ENCODE results near the gene CTIF.
"Not testable (repeated sequence)": the region's sequence is repeated elsewhere in the genome, so short reads cannot be mapped to it uniquely, and the experiment has no call there.

CTIF gene

DNA sequence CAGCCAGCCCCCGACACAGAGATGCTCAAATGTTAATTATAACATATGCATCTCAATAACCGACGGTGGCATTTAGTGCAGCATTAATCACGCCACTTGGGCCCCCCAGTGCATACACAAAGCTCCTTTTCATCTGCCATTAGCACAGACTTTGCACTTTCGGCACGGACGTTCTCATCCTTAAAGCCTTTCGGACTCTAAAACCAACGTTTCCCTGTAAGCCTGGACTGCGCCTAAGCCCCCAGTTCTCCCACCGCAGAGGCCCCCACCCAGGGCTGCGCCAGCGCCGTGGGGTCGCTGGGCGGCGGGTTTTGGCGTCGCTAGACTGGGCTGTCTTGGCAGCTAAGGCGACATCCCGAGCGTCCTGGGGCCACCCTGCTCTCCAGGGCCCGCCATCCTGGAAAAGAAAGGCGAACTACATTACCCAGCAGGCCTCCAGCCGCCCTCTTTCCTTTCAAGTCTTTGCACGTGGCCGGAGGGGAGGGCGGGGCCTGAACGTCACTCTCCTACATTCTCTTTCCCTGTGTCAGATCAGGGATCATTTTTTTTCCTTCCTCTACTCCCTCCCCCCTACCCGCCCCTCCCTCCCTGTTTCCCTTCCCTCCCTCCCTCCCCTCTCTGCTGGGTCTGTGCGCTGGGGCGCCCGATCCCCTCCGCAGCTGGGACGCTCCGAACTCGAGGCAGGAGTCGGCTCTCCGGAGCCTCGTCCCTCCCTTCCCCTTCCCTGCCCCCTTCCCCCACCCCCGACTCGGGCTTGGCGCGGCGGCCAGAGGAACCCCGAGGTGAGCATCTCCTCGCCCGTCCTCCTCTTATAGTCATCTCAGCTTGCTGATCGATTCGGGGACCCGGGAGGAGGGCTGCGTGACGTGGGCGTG lies at the start of gene CTIF:
Gene CTIF (plus strand): TSS at position 501 of the 875 bp plus-strand sequence. CDS start 80,535 bp downstream, outside the sequence.
- peak; percentile 42 for DNase-seq (ENCODE audit: low read depth)

DNA sequence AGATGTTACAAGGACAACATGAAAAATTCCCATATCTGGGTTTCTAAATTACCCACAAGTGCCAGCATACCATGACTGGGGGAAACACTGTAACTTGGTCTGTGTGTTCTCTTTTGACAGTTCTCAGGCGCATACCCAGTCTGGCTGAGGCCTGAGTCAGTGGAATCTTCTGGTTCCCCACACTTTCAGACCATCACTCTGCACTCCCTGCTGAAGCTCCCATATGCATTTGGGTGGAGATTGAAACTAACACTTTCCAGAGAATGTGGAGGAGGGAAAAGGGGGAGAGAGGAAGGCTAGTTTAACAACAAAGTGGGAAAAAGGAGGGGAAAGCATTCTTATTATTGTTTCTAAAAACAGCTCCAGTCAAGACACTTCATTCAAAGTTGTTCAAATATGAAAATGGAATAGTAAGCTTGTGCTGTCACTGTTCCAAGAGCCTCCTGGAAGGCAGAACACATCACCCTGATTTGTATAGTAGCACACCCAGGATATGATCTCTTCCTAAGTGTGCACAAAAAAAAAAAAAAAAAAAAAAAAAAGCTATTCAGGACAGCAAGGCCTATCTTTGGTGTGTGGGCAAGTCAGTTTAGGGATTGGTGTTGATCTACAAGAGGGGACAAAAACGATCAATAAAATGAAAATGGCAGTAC lies 48.1 kb upstream of the CTIF start:
- DNase-seq (ENCODE audit: low read depth): no peak

DNA sequence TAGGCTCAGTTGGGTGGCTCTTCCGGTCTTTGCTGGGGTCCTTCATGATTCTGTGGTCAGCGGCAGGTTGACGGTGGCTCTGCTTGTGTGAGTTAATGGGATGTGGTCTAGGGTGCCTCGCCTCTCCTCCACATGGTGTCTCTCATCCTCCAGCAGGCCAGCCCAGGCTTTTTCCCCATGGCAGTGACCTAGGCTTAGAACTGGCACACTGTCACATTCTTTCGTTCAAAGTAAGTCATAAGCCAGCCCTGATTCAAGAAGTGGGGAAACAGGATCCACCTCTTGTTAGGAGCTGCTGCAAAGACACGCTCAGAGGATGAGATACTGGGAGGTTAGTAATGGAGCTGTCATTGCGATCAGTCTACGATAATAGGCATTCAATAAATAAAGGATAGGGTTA lies 46.0 kb upstream of the CTIF start:
- no peak for DNase-seq (ENCODE audit: low read depth)

DNA sequence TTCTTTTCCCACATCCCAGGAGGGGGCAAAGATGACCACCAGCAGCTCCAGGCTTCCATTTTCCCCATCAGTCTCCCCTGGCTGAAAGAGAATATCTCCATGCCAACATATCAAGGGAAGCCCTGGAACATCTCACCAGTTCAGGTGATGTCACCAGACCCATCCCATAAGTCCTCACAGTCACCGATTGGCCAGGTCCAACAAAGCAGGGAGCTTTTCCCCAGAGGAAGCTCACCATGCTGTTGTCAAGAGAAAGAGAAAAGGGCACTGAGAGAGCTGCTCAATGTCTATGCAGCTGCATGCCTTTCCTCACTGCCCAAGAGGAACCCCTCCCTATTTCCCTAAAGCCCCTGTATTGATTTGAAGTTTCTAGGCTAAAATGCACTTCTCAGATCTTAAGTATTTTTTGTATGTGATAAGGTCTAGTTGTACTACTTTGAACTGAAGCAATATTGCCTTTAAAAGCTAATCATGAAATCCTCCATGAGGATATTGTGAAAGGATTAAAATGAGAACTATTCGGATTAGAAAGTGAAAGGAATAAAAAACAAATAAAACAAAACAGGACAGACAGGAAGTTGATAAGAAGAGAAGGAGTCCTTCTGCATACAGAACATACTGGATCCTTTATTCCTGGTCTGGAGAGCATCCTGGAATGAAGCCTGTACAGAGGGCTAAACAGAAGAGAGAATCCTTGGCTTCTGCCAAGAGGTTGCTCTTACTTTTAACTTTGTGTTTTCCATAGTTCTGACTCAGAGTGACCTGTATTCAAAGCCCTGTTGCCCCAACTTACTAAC lies 45.2 kb upstream of the CTIF start:
- no peak for DNase-seq (ENCODE audit: low read depth)

DNA sequence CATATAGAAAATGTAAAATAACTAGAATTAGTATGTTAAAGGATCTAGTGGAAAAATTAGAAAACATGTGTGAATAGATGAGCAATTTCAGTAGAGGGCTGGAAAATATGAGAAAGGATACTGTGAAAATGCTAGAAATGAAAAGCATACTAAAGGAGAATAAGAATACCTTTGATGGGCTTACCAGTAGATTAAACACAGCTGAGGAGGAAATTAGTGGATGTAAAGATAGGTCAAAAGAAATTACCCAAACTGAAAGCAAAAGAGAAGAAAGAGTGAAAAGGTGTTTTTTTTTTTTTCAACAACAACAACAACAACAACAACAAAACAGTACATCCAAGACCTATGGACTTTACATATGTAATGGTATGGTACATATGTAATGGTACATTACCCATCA lies 41.0 kb upstream of the CTIF start:
- DNase-seq (ENCODE audit: low read depth): no peak

DNA sequence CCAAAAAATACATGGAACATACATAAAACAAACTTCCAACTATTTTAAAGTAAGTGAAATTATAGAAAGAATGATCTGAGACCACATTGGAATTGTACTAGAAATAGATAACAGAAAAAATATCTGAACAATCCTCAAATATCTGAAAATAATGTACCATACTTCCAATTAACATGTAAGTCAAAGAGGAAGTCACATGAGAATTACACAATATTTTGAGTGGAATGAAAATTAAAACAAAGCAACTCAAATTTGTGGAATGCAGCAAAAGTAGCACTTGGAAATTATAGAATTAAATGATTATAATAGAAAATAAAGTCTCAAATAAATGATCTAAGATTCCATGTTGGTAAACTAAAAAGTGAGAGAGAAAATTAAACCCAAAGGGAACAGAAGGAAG lies 38.3 kb upstream of the CTIF start:
- DNase-seq (ENCODE audit: low read depth): no peak

DNA sequence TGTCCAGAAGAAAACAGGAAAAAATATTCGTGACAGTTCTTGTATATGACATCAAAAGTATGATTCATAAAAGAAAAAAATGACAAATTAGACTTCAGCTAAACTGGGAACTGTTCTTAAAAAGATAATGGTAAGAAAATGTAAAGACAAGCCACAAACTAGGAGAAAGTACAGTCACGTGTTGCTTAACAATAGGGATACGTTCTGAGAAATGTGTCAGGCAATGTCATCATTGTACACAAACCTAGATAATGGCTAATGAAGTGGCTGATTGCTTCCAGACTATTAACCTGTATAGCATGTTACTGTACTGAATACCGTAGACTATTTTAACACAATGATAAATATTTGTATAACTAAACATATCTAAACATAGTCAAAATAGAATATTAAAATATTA lies 35.9 kb upstream of the CTIF start:
- DNase-seq (ENCODE audit: low read depth): no peak

DNA sequence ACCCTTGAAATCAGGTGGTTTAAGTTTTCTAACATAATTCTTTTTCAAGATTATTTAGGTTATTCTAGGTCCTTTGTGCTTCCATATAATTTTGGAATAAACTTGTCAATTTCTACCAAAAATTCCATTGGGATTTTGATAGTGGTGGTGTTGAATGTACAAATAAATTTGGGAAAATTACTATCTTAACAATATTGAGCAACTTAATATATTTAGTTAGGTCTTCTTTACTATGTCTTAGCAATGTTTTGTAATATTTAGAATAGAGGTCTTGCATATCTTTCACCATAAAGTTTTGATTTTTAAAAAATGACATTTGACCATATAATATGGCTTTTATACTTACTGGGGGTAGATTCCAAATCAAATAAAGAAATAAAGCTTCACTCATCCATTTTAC lies 34.0 kb upstream of the CTIF start:
- DNase-seq (ENCODE audit: low read depth): no peak

DNA sequence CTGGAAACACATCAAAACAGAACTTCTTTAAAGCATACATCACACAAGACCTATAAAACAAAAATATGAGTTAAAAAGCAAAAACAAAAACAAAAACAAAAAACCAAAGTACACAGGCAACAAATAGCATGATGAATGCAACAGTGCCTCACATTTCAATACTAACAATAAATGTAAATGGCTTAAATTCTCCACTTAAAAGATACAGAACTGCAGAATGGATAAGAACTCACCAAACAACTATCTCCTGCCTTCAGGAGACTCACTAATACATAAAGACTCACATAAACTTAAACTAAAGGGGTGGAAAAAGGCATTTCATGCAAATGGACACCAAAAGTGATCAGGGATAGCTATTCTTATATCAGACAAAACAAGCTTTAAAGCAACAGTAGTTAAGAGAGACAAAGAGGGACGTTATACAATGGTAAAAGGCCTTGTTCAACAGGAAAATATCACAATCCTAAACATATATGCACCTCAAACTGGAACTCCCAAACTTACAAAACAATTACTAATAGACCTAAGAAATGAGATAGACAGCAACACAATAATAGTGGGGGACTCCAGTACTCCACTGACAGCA lies 31.8 kb upstream of the CTIF start:
- not testable (repeated sequence) for DNase-seq (ENCODE audit: low read depth)

DNA sequence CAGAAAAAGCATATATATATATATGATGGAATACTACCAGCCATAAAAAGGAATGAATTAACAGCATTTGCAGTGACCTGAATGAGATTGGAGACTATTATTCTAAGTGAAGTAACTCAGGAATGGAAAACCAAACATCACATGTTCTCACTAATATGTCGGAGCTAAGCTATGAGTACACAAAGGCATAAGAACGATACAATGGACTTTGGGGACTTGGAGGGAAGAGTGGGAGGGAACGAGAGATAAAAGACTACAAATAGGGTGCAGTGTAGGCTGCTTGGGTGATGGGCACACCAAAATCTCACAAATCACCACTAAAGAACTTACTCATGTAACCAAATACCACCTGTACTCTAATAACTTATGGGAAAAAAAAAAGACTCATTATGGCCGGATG lies 26.3 kb upstream of the CTIF start:
- not testable (repeated sequence) for DNase-seq (ENCODE audit: low read depth)

DNA sequence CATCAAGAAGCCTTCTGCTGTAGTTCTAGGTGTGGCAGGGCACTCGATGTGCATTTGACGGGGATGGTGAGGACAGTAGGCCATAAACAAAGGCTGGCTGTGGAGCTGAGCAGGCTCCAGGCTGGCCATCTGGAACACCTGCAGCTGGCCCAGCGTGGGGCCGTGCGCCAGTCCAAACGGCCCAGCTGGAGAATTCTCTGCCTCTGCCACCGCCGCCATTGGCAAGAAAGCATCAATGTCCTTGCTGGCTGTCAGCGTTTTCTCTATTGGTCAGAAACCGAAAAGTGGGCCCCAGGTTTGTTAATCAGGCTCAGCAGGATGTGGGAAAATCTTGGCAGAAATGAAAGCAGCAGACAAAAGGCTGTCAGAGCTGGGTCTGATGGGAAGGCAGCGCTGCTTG lies 24.0 kb upstream of the CTIF start:
- no peak for DNase-seq (ENCODE audit: low read depth)

DNA sequence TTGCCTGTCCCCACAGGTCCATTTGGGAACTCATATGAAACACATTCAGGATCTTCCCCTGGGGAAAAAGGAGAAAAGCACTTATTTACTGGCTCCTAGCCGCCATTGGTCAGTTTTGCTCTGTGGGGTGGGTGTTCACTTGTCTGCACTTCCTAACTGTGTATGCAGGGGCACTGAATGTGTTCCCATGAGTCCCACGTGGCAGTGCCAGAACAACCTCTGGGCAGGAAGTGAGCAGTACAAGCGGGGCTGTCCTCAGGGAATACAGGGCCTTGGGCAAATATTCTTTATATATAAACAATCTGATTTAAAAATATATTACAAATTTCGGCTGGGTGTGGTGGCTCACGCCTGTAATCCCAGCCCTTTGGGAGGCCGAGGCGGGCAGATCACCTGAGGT lies 21.8 kb upstream of the CTIF start:
- DNase-seq (ENCODE audit: low read depth): no peak

DNA sequence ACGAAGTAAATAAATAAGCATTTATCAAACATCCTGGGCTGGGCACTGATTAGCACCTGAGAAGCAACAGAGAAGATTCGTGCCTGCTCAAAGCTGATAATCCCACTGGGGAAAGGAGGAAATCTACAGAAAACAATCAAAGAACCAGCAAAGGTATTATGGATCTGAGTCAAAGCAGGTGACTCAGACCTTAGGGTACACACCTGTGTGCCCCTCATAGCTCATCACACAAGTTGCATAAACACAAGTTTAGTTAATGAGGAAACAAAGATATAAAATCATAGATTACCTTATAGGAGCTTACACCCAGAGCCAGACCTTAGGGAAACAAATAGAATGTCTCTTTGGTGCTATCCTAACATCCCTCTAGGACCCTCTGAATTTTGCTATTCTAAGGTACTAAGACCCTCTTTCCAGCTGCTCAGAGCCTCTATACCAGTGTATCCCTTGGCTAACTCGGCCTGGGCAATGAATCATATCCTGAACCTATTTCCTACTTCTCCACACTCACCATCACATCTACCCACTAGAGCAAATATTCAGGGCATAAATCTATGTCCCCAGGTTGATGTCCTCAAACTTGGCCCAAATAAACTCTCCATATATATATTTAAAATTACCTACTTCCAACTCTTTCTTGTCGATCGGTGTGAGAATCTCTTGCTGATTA lies 19.3 kb upstream of the CTIF start:
- no peak for DNase-seq (ENCODE audit: low read depth)

DNA sequence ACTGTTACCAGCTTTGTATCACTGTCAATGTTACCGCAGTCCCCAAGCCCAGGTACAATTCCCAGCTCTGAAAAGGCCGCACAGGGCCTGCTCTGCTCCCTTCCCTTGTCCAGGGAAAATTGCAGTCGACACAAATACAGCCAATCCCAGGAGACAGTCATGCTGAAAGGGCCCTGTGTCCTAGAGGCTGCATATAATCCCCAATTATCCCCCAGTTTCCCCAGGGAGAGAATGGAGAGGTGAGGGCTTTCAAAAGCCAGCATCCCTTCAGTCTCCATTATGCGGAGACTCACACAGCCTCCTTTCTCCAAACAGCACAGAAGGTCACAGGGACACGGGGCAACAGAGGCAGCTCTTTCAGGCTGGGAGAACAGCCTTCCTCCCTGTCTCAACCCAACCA lies 17.1 kb upstream of the CTIF start:
- DNase-seq (ENCODE audit: low read depth): no peak

DNA sequence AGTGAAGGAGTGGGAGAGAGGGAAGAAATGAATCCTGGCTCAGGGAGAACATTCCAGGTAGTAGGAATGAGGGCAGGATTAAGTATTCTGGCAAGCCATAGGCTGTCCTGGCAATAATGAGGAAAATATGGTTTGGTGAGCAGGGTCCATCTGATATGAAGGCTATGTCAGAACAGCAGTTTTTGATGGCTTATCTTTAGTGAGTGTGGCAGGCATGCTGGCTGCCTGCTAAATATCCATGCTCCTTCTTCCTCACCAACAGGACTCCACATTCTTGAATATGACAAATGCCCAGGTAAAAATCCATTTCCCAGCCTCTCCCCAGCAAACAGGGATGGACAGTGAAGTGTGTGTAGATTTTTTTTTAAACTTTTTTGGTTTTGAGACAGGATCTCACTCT lies 13.2 kb upstream of the CTIF start:
- no peak for DNase-seq (ENCODE audit: low read depth)

DNA sequence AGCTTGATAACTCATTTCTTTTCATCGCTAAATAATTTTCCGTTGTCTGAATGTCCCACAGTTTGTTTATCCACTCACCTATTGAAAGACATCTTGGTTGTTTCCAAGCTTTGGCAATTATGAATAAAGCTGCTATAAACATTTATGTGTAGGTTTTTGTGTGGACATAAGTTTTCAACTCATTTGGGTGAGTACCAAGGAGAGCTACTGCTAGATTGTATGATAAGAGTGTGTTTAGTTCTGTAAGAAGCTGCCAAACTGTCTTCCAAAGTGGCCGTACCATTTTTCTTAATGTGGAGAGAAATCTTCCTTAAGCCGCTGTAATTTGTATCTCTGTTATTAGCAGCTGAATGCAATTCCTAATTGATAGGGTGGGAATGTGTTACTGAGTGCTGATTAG lies 11.4 kb upstream of the CTIF start:
- DNase-seq (ENCODE audit: low read depth): no peak

DNA sequence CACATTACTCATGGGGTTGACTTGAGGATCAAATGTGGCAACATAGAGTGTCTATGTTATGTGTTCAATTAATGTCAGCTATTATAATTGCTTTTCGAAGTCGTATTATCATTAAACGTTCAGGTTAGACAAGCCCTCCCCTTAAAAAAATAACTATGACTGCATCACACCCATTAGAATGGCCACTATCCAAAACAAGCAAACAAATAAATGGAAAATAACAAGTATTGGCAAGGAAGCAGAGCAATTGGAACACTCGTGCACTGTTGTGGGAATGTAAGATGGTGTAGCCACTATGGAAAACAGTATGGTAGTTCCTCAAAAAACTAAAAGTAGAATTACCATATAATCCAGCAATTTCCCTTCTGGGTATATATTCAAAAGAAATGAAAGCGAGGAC lies 10.0 kb upstream of the CTIF start:
- no peak for DNase-seq (ENCODE audit: low read depth)

DNA sequence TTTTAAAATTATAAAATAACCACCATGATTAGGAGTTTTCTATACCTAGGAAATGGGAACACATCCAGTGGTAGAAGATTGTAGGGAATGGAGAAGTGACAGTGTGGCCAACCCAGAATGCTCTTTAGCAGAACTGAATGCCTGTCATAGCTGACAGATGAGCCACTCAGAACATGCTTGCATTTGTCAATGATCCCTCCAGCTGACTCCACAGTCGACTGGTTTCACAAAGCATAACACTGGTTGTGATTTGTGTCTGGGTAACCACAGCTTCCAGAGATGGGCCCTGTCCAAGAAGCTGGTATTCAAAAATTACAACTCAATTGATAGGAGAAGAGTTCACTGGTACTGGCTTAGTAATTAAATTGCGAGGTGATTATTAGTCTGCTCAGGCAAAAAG lies 9.0 kb upstream of the CTIF start:
- no peak for DNase-seq (ENCODE audit: low read depth)

DNA sequence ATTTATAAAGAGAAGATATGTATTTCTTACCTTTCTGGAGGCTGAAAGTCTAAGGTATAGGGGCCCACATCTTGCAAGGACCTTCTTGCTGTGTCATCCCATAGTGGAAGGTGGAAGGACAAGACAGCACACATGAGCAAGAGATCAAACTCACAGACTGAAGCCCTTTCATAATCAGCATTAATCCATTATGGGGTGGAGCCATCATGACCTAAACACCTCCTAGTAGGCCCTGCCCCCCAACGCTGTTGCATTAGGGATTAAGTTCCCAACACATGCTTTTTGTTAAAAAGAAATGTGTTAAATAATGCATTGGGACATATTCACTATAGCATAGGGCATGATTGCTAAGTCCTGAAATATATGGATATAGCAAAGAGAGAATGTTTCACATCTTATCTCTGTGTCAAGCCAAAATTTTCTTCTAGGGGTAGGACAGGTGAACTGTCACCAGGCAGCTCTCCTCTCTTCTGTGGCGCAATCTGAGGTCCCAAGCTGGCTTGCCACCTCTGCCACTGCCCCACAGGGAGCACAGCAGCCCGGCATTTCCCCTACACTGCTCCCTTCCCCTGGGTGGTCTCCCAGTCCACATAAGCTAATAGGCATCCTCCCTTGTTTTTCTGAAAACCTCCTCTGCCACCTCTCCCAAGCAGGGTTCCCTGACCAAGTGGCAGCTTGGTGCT lies 8.3 kb upstream of the CTIF start:
- DNase-seq (ENCODE audit: low read depth): no peak

DNA sequence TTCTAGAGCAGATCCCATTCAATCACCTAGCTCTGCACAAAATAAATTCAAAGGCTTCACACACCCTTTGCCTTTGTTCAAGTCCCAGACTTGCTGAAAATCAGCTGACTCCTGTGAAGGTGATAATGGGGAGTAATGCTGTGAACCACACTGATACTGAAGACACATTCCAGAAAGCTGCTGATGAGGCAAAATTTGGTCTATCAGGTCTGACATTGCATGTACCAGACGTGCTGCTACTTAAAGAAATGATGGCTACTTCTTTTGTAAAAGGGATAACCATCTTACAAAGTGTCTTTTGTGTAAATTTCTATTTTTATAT lies 7.8 kb upstream of the CTIF start:
- DNase-seq (ENCODE audit: low read depth): no peak

DNA sequence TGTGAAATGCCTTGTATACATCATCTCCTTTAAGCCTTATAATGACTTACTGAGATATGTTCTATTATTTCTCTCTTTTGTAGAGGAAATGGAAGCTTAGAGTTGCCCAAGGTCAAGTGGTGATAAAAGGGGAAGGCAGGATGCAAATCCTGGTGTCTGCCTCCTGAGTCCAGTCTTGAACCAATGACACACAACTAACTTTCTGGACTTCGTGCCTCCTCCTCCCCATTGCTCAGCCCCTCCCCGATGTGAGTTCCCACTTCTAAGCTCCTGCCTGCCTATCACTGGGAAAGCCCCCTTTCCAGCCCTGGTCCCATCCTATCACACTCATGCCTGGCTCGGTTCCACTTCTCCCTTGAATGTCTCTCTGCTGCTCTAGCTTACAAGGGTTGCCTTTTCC lies 6.9 kb upstream of the CTIF start:
- DNase-seq (ENCODE audit: low read depth): no peak

All from stimulated activated CD8-positive, alpha-beta memory T cell treated with anti-CD3 and anti-CD28 coated beads, Interleukin-12 subunit alpha, Interleukin-12 subunit beta, amount 100 ng/mL, for 4 hours (primary cell).